ENCODE measurements around the gene PLPPR4.

Gene PLPPR4

DNA sequence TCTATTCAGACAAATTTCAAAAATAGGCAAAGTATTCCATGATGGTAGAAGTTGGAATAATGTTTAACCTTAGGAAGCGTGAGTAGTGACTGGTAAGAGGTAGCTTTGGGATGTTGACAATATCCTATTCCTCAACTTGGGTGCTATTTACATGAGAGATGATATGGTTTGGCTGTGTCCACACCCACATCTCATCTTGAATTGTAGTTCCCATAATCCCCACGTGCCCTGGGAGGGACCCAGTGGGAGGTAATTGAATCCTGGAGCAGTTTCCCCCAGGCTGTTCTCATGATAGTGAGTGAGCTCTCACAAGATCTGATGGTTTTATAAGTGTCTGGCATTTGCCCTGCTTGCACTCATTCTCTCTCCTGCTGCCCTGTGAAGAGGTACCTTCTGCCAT, 67.3 kb downstream of the PLPPR4 start:
- TF ChIP-seq, protein P1, sequence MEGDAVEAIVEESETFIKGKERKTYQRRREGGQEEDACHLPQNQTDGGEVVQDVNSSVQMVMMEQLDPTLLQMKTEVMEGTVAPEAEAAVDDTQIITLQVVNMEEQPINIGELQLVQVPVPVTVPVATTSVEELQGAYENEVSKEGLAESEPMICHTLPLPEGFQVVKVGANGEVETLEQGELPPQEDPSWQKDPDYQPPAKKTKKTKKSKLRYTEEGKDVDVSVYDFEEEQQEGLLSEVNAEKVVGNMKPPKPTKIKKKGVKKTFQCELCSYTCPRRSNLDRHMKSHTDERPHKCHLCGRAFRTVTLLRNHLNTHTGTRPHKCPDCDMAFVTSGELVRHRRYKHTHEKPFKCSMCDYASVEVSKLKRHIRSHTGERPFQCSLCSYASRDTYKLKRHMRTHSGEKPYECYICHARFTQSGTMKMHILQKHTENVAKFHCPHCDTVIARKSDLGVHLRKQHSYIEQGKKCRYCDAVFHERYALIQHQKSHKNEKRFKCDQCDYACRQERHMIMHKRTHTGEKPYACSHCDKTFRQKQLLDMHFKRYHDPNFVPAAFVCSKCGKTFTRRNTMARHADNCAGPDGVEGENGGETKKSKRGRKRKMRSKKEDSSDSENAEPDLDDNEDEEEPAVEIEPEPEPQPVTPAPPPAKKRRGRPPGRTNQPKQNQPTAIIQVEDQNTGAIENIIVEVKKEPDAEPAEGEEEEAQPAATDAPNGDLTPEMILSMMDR (conservative IDR thresholded peaks at IDR 0.05; ENCODE audit: low read depth, low read length) = no peak
- no peak overlapping the region for H3K4me3 ChIP-seq (ENCODE audit: low read depth, low read length)
- DNase-seq (ENCODE audit: low read depth) = no peak

DNA sequence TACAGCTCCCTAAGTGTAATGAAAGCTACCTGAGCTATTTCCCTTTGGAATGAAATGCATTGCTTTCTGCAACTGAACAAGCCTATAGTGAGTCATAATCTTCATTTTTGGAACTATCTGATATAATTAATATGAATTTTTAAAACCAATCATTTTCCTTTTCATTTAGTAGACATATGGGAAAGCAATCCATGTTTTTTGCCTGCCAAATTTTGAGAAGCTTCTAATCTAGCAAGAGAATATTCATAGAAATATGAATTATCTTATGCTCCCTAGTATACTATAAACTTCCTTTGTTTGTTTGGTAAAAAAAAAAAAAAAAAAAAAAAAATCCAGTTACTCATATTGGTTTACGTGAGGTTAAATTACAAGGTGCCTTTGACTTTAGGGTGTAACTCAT, 68.3 kb downstream of the PLPPR4 start:
- no peak for DNase-seq (ENCODE audit: low read depth)
- H3K4me3 ChIP-seq (ENCODE audit: low read depth, low read length) = no peak overlapping the region
- TF ChIP-seq, protein P1 (conservative IDR thresholded peaks at IDR 0.05; ENCODE audit: low read depth, low read length) = no peak

DNA sequence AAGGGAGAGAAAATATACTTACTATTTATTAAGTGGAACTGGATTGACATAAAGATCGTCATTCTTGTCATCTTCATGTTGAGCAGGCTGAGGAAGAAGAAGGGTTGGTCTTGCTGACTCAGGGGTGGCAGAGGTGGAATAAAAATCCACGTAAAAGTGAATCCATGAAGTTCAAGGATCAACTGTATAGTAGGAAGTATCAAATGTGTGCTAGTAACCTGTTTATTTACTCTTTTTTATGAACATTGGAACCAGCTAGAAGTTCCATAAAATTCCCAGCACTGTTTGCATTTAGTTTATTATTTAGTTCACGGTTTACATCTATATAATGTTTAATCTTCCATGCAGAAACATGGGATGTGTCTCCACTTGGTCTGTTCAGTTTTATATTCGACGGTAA, 70.7 kb downstream of the PLPPR4 start:
- DNase-seq (ENCODE audit: low read depth) = no peak
- H3K4me3 ChIP-seq (ENCODE audit: low read depth, low read length) = no peak overlapping the region
- TF ChIP-seq, protein P1 (conservative IDR thresholded peaks at IDR 0.05; ENCODE audit: low read depth, low read length) = no peak

DNA sequence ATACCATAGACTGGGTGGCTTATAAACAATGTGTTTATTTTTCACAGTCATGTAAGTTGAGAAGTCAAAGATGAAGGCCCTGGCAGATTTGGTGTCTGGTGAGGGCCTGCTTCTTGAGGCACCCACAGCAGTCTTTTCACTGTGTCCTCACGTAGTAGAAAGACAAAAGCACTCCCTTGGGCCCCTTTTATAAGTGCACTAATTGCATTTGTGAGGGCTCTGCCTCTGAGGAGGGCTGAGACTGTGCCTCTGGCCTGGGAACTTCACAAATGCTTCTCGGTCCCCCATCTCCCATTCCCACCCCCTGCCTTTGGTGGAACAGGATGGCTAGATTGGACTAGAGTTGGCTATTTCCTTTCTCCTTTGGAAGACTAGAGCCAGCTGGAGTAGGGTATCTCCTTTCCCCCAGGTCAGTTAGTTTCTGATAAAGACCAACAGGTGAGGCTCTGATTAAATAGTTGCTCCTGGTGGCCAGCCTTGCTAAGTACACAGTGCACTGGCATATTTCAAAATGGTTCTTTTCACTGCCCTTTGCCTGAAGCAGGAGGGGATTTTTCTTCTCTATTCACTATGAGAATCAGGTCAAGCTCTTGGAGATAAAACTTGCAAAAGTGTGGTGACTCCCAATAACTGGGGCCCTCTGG, 82.9 kb downstream of the PLPPR4 start:
- TF ChIP-seq, protein P1 (conservative IDR thresholded peaks at IDR 0.05; ENCODE audit: low read depth, low read length) = no peak
- no peak overlapping the region for H3K4me3 ChIP-seq (ENCODE audit: low read depth, low read length)
- DNase-seq (ENCODE audit: low read depth) = no peak

DNA sequence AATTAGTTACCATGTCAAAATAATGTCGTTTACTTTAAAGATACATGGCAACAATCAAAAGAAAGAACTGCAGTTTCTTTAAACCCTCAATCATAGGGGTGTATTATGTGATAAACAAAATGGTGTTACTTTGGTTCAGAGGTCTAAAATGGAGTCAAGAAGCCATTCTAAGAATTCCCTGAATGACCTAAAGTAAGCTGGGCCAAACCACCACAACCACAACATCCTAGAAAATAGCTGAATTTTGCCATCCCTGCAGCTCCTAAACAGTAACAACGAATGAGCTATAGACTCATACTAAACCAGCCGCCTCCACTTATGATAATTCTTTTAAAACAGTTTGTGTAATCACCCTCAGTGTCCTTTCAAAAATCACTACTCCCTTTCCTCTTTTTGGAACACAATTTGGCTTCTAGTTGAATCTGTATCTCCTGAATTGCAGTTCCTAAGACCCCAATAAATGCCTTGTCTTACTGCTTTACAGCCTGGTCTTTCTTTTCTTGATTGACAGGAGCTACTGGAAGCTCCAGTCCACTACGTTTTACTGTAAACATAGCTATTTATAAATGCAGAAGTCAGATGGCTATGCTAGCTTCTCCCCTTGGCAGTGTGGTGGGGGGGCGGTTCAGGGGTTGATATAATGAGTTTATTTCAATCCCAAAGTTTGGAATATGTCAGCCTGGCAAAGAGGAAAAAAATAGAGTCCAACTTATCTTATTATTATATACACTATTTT, 84.3 kb downstream of the PLPPR4 start:
- DNase-seq (ENCODE audit: low read depth) = no peak
- no peak overlapping the region for H3K4me3 ChIP-seq (ENCODE audit: low read depth, low read length)
- TF ChIP-seq, protein P1 (conservative IDR thresholded peaks at IDR 0.05; ENCODE audit: low read depth, low read length) = no peak

DNA sequence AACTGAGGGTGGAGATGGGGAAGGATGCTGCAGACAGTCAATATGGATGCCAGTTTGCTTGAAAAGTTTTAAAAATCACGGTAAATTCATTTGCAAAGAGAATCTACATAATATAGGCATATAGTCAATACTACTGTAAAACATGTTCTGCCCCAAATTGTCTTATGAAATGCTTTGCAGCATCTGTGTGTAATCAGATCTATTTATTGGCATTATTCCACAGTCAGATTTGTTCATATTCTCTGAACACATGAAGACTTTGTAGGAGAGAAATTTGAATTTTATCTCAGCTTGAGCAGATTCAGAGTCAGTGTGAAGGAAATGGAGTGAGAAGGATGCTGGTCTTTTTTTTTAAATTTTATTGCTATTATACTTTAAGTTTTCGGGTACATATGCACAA, 88.5 kb downstream of the PLPPR4 start:
- DNase-seq (ENCODE audit: low read depth) = no peak
- no peak overlapping the region for H3K4me3 ChIP-seq (ENCODE audit: low read depth, low read length)
- TF ChIP-seq, protein P1 (conservative IDR thresholded peaks at IDR 0.05; ENCODE audit: low read depth, low read length) = no peak

DNA sequence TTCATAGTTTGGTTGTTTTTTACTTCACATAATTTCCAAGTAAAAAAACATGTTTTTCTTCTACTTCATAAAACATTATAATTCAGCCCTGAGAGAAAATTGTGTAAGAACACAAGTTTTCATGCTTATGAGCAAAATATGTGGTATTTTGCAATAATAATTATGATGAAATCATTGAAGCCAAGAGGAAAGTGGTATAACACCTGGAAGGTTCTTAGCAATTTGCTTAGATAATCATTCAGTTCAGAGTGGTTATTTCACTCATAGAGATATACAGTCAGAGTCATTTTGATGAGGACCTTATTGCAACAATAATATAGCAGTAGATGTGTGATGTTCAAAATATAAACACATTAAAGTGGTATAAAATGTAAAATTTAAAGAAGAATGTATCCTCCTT, 94.5 kb downstream of the PLPPR4 start:
- TF ChIP-seq, protein P1 (conservative IDR thresholded peaks at IDR 0.05; ENCODE audit: low read depth, low read length) = no peak
- peak; percentile 4 for DNase-seq (ENCODE audit: low read depth)
- no peak overlapping the region for H3K4me3 ChIP-seq (ENCODE audit: low read depth, low read length)

Data from choroid plexus epithelial cell (primary cell).